ENCODE data around the gene OR2M4.
"Not testable (repeated sequence)": the region's sequence is repeated elsewhere in the genome, so short reads cannot be mapped to it uniquely, and the experiment has no call there.

Gene OR2M4, protein sequence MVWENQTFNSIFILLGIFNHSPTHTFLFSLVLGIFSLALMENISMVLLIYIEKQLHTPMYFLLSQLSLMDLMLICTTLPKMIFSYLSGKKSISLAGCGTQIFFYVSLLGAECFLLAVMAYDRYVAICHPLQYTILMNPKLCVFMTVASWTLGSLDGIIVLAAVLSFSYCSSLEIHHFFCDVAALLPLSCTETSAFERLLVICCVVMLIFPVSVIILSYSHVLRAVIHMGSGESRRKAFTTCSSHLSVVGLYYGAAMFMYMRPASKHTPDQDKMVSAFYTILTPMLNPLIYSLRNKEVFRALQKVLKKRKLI
- total RNA-seq = 0 reads per million in 2 donors

DNA sequence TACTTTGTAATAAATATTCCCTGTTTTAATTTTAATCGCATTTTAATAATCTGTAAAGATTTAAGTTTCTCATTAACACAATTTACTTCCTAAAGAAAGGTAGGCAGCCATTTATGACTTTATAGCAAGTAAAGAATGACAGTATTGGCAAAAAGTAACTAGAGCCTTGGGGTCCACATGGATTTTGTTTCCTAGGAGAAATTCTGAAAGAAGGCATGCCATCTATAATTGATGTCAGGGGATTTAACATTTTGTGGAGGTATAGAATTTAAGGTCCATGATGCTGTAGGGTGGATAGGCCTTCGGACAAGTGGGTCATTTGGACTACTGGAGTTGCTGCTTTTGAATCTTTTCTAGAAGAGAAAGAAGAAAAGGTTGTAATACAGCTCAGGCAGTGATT lies at the start of gene OR2M4:
TSS of gene OR2M4 (plus strand) at position 301 of the 400 bp plus-strand sequence. CDS start 7,512 bp downstream, outside the sequence.
- no peak for DNase-seq

DNA sequence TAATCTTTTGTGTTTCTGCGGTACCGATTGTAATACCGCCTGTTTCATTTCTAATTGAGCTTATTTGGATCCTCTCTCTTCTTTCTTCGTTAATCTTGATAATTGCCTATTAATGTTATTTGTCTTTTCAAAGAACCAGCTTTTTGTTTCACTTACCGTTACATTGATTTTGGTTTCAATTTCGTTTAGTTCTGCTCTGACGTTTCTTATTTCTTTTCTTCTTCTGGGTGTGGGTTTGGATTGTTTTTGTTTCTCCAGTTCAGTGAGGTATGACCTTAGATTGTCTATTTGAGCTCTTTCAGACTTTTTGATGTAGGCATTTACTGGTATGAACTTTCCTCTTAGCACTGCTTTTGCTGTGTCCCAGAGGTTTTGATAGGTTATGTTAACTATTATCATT lies 47.2 kb upstream of the OR2M4 start:
- no peak for DNase-seq

DNA sequence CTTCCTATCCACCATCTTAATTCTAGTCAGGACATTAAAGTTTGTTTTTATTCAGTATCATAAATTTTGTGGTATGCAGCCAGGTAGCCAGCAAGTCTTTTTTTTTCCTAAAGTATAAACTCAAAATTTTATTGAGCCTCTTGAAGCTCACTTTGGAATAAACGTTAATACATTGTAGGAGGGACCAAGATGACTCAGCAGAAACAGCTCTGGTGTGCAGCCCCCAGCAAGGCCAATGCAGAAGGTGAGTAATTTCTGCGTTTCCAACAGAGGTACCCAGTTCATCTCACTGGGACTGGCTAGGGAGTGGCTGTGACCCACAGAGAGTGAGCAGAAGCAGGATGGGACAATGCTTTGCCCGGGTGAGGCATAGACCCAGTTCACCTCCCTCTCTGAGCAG lies 43.9 kb upstream of the OR2M4 start:
- no peak for DNase-seq

DNA sequence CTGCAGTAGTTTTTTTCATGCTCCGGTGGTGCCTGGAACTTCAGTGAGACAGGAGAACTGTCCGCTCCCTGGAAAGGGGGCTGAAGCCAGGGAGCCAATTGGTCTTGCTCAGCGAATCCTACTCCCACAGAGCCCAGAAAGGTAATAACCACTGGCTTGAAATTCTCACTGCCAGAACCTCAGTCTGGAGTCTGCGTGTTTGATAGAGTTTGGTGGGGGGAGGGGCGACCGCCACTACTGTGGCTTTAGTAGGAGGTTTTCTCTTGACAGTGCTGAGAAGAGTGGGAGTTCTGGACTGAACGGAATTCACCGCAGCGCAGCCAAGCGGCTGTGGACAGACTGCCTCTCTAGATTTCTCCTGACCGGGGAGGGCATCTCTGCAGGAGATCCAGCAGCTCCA lies 42.2 kb upstream of the OR2M4 start:
- no peak for DNase-seq

DNA sequence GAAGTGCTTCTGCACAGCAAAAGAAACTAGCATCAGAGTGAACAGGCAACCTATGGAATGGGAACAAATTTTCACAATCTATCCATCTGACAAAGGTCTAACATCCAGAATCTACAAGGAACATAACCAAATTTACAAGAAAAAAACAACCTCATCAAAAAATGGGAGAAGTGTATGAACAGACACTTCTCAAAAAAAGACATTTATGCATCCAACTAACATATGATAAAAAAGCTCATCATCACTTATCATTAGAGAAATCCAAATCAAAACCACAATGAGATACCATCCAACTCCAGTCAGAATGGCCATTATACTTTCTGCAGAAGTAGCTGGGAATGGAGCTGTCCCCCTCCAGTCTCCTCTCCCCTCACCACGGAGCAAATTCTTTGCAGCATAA lies 37.1 kb upstream of the OR2M4 start:
- DNase-seq = no peak

DNA sequence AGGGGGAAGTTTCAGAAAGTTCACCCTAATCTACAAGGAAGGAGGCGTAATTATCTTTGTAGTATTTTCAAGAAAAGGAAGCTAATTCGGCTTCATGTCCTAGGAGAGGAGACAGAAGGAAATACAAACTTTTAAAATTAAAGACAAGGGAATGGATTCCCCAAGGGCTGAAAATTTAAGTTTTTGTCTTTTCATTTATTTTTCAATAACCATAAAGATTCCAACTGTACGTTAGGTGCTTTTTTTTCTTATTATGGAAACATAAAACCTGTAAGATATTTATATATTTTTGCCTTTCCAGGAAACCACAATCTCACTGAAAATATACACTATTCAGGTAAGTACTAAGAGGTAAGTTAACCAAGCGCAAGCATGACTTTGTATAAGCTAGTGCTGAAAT lies 34.3 kb upstream of the OR2M4 start, which contains the start of gene OR2M3:
TSS of gene OR2M3 (plus strand) at position 301 of the 400 bp plus-strand sequence. CDS start 5,803 bp downstream, outside the sequence.
- no peak for DNase-seq

DNA sequence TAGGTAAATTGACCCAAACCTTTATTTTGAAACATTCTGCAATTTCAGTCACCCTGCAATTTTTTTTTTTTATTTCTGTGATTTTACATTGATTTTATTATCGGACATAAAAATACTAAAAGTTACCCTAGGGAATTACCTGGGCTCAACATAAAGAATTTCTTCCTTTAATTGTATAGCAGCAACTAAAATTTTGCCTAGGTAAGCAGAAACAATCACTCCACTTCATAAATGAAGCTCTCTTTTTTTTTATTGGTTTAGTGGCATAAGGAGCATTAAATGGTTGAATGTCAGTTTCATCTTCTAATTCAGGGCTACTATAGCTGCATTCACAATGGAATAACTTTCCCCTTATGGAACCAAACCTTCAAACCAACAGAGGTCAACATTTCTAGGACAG lies 15.3 kb upstream of the OR2M4 start:
- no peak for DNase-seq

DNA sequence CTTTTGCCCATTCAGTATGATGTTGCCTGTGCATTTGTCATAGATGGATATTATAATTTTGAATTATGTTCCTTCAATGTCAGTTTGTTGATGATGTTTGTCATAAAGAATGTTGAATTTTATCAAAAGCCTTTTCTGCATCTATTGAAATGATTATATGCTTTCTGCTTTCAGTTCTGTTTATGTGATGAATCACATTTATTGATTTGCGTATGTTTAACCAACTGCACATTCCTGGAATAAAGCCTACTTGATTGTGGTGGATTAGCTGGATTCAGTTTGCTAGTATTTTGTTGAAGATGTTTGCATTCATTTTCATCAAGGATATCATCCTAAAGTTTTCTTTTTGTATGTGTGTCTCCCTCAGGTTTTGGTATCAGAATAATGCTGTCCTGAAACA lies 5.7 kb upstream of the OR2M4 start:
- DNase-seq = no peak

DNA sequence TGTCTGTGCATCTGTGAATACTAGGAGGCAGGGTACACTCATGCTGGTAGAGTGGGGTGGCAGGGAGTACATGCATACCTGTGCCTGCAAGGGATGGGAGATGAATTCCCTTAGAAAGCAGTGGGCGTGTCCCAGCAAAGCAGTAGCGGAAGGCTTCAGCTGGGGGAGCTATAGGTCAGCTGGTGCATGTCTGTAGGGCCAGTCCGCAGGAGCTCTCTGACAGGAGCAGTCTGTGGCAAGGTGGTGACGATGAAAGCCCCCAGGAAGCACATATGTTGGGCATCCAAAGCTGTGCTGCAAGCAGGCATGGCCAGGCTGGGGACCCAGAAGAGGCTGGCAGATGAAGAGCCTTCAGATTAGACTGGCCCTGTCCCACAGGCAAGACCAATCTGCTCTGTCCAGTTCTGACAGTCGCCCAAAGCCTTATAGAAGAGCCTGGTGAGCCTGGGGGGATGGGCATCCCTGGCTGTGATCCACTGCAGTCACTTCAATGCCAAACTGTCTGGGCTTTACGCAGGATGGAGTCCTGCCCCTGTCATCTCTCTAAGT lies 1.8 kb upstream of the OR2M4 start:
- DNase-seq = no peak

DNA sequence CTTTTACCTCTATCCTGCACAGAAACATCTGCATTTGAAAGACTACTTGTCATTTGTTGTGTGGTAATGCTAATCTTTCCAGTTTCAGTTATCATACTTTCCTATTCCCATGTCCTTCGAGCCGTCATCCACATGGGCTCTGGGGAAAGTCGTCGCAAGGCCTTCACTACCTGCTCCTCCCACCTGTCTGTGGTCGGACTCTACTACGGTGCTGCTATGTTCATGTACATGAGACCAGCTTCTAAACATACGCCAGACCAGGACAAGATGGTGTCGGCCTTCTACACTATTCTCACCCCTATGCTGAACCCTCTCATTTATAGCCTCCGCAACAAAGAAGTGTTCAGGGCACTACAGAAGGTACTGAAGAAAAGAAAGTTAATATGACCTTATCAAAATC lies 8.3 kb downstream of the OR2M4 start:
- DNase-seq = no peak

DNA sequence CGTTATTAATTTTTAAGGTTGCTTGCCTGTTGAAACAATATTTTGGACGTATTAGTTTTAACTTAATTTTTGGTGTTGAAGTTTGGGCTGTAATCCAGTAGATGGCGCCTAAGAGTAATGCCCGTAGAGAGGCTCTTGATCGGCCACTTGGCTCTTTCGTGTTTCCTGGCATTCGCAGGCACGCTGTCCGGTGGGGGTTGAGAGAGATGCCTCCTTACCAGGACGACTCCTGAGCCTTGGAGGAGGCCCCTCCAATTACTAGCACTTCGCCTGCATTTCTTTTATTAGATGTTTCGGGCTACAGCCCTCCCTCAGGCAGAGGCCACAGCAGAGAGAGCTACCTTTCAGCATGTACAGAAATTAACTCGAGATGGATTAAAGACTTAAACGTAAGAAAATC lies 12.0 kb downstream of the OR2M4 start:
- no peak for DNase-seq

DNA sequence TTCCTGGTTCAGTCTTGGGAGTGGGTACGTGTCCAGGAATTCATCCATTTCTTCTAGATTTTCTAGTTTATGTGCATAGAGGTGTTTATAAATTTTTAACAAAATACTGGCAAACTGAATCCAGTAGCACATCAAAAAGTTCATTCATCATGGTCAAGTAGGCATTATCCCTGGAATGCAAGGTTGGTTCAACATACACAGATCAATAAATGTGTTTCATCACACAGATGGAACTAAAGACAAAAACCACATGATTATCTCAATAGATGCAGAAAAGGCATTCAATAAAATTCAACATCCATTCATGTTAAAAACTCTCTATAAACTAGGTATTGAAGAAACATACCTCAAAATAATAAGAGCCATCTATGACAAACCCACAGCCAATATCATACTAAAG lies 28.1 kb downstream of the OR2M4 start:
- DNase-seq = not testable (repeated sequence)

DNA sequence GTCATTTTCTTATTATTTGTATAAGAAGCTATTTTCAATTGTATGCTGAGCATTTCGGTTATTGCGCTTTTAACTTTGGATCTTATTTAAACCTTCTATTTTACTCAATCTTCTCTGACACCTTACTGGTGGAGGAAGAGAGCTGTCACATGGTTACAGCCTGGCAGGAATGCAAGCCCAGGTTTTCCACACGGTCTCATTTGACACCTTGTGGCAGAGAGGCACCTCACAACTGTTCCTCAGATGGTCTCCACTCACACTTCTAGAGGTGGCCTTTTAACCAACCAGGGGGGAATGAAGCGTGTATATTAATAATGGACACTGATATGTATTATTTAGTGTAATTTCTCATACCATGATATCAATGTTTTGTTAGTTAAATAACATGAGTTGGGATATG lies 37.0 kb downstream of the OR2M4 start:
- no peak for DNase-seq

DNA sequence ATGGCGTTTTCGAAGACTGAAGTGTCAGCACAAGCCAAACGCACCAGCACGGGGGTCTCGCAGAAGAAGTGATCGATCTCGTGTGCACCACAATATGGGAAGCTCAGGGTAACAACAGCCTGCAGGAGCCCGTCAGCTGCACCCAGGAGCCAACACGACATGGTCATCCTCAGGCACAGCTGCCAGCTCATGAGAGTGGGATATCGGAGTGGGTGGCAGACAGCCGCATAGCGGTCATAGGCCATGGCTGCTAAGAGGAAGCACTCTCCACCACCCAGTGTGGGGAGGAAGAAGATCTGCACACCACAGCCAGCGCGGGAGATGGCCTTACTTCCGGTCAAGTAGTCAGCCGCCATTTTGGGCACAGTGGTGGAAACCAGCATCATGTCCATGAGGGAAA lies 42.0 kb downstream of the OR2M4 start:
- DNase-seq = not testable (repeated sequence)

DNA sequence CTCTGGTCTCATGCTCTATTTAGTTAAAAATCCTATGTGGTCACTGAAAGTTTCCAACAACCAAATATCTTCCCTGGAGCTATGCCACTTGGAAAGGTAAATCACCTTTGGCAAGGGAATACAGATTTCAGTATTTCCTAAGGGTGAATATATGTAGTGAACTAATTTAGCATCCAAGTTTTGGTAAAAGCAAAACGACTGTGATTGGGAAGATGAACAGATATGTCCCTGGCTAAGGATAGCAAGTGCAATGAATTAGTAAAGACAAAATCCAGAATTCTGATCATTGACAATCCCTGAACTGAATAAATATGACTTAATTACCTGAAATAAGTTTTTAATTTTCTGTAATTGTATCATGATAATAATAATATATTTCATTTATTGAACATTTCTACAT lies 46.7 kb downstream of the OR2M4 start, which contains the start of gene OR2T33:
TSS of gene OR2T33 (minus strand) at position 101 of the 400 bp plus-strand sequence. CDS start 4,162 bp downstream, outside the sequence.
- no peak for DNase-seq

DNA sequence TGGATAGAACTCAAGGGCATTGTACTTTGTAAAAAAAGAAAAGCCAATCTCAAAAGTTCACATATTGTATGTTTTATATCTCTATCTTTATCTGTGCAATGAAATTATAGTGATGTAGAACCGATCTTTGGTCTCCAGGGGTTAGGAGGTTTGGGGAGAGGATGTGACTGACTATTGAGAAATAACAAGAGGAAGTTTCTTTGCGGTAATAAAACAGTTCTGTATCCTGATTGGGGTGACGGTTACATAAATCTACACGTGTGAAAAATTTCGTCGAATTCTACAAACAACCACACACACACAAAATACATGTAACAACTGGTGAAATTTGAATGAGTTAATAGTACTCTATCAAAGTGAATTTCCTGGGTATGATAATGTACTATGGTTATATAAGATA lies 57.2 kb downstream of the OR2M4 start:
- no peak for DNase-seq

All from T-helper 9 cell (primary cell).